ENCODE measurements around the gene TXNRD2. TPM values are rescaled to one million over a fixed set of nuclear protein-coding genes. Genes with fewer than 3 reads are reported as not detected.

TXNRD2 gene
- total and polyA plus RNA-seq, 2 experiments from 2014 or later = 11.2 to 12.4 TPM

DNA sequence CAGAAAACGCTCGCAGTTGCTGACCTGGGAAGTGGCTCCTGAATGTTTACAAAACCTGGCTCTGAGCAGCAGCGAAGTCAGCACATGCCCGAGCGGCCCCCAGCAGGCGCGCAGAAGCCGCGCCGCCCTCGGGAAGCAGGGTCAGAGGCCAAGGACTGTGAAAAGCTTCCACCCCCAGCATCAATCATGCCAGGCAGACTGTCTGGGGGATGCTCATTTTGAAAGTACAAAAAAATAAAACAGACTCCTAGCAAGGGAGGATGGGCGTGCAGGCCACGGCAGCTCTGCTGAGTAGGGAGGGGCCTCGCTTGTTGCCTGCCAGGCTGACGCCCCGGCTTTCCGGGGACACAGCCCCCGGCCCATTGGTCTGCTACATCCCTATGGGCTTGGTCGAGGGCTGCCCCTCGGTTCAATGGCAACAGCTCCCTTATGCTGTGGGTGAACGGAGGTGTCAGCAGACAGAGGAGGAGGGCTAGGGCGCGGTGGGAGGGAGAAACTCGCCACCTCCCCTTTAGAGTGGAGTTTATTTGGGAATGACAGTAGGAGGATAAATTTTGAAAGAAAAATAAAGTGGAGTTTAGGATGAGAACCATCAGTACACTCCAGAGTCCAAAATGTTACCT lies 49.2 kb downstream of the TXNRD2 start (continued):
- TF ChIP-seq, protein P1, sequence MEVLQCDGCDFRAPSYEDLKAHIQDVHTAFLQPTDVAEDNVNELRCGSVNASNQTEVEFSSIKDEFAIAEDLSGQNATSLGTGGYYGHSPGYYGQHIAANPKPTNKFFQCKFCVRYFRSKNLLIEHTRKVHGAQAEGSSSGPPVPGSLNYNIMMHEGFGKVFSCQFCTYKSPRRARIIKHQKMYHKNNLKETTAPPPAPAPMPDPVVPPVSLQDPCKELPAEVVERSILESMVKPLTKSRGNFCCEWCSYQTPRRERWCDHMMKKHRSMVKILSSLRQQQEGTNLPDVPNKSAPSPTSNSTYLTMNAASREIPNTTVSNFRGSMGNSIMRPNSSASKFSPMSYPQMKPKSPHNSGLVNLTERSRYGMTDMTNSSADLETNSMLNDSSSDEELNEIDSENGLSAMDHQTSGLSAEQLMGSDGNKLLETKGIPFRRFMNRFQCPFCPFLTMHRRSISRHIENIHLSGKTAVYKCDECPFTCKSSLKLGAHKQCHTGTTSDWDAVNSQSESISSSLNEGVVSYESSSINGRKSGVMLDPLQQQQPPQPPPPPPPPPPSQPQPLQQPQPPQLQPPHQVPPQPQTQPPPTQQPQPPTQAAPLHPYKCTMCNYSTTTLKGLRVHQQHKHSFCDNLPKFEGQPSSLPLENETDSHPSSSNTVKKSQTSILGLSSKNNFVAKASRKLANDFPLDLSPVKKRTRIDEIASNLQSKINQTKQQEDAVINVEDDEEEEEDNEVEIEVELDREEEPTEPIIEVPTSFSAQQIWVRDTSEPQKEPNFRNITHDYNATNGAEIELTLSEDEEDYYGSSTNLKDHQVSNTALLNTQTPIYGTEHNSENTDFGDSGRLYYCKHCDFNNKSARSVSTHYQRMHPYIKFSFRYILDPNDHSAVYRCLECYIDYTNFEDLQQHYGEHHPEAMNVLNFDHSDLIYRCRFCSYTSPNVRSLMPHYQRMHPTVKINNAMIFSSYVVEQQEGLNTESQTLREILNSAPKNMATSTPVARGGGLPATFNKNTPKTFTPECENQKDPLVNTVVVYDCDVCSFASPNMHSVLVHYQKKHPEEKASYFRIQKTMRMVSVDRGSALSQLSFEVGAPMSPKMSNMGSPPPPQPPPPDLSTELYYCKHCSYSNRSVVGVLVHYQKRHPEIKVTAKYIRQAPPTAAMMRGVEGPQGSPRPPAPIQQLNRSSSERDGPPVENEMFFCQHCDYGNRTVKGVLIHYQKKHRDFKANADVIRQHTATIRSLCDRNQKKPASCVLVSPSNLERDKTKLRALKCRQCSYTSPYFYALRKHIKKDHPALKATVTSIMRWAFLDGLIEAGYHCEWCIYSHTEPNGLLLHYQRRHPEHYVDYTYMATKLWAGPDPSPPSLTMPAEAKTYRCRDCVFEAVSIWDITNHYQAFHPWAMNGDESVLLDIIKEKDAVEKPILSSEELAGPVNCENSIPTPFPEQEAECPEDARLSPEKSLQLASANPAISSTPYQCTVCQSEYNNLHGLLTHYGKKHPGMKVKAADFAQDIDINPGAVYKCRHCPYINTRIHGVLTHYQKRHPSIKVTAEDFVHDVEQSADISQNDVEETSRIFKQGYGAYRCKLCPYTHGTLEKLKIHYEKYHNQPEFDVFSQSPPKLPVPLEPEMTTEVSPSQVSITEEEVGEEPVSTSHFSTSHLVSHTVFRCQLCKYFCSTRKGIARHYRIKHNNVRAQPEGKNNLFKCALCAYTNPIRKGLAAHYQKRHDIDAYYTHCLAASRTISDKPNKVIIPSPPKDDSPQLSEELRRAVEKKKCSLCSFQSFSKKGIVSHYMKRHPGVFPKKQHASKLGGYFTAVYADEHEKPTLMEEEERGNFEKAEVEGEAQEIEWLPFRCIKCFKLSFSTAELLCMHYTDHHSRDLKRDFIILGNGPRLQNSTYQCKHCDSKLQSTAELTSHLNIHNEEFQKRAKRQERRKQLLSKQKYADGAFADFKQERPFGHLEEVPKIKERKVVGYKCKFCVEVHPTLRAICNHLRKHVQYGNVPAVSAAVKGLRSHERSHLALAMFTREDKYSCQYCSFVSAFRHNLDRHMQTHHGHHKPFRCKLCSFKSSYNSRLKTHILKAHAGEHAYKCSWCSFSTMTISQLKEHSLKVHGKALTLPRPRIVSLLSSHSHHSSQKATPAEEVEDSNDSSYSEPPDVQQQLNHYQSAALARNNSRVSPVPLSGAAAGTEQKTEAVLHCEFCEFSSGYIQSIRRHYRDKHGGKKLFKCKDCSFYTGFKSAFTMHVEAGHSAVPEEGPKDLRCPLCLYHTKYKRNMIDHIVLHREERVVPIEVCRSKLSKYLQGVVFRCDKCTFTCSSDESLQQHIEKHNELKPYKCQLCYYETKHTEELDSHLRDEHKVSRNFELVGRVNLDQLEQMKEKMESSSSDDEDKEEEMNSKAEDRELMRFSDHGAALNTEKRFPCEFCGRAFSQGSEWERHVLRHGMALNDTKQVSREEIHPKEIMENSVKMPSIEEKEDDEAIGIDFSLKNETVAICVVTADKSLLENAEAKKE (CRISPR knock-in tag; IDR thresholded peaks at IDR 0.05) = no peak
- TF ChIP-seq JUNB (IDR thresholded peaks at IDR 0.05; ENCODE audit: unreplicated experiment) (no peak), NANOG (IDR thresholded peaks at IDR 0.05; ENCODE audit: borderline replicate concordance) (no peak), CREB1 (CRISPR knock-in tag; IDR thresholded peaks at IDR 0.05; ENCODE audit: low read depth) (no peak)
- TF ChIP-seq, protein P2, sequence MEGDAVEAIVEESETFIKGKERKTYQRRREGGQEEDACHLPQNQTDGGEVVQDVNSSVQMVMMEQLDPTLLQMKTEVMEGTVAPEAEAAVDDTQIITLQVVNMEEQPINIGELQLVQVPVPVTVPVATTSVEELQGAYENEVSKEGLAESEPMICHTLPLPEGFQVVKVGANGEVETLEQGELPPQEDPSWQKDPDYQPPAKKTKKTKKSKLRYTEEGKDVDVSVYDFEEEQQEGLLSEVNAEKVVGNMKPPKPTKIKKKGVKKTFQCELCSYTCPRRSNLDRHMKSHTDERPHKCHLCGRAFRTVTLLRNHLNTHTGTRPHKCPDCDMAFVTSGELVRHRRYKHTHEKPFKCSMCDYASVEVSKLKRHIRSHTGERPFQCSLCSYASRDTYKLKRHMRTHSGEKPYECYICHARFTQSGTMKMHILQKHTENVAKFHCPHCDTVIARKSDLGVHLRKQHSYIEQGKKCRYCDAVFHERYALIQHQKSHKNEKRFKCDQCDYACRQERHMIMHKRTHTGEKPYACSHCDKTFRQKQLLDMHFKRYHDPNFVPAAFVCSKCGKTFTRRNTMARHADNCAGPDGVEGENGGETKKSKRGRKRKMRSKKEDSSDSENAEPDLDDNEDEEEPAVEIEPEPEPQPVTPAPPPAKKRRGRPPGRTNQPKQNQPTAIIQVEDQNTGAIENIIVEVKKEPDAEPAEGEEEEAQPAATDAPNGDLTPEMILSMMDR (conservative IDR thresholded peaks at IDR 0.05; ENCODE audit: low read depth in 2 of 2) = no peak
